T-helper 2 cell treated with Interferon-gamma antibody and Interleukin-4, amounts not matched to agents 100 ng/mL and 5 ng/mL, for 36 hours (primary cell): Measurements from ENCODE around the gene PCBP3. TPM values are rescaled to one million over a fixed set of nuclear protein-coding genes. Genes with fewer than 3 reads are reported as not detected.

ENCODE experiments used
- intact Hi-C: fragments of 100-400 bp; cut with micrococcal nuclease; formaldehyde crosslinking; loops from one replicate; pipeline ENCODE4 v1.15.1; 2023
- total RNA-seq: library from RNA; stranded (reverse); gene quantifications from 2 replicates; pipeline ENCODE4 v1.2.3, GENCODE V29; 2022

Gene PCBP3
- total RNA-seq, 1 donor from 2014 or later = 5.1 TPM

- intact Hi-C loops = no loop called here
Measured at GRCh38 chr21:45900034-45900868, 256.7 kb downstream of the PCBP3 start.

GRCh38 chr21:45901061-45901690, 257.7 kb downstream of the PCBP3 start:
- intact Hi-C loops = no loop called here

- intact Hi-C loops = no loop called here
Measured at GRCh38 chr21:45902292-45902995, 258.9 kb downstream of the PCBP3 start.

- intact Hi-C loops = no loop called here
Measured at GRCh38 chr21:45905196-45905595, 261.7 kb downstream of the PCBP3 start.

- intact Hi-C loops = no loop called here
Measured at GRCh38 chr21:45906196-45906805, 262.8 kb downstream of the PCBP3 start.

- intact Hi-C loops = no loop called here
Measured at GRCh38 chr21:45906859-45907258, 263.3 kb downstream of the PCBP3 start.

GRCh38 chr21:45908536-45909237, 265.2 kb downstream of the PCBP3 start:
- intact Hi-C loops = no loop called here

GRCh38 chr21:45909238-45909988, 265.9 kb downstream of the PCBP3 start:
- intact Hi-C loops = no loop called here

GRCh38 chr21:45910155-45910547, 266.6 kb downstream of the PCBP3 start:
- intact Hi-C loops = no loop called here

GRCh38 chr21:45910548-45911221, 267.2 kb downstream of the PCBP3 start:
- intact Hi-C loops = no loop called here

- intact Hi-C loops = no loop called here
Measured at GRCh38 chr21:45911806-45912325, 268.3 kb downstream of the PCBP3 start.

GRCh38 chr21:45912611-45913417, 269.3 kb downstream of the PCBP3 start:
- intact Hi-C loops = no loop called here

GRCh38 chr21:45913418-45913765, 269.9 kb downstream of the PCBP3 start:
- intact Hi-C loops = no loop called here

- intact Hi-C loops = no loop called here
Measured at GRCh38 chr21:45913886-45914285, 270.4 kb downstream of the PCBP3 start.

GRCh38 chr21:45914321-45914845, 270.9 kb downstream of the PCBP3 start:
- intact Hi-C loops = no loop called here

GRCh38 chr21:45916011-45916840, 272.7 kb downstream of the PCBP3 start:
- intact Hi-C loops = no loop called here

GRCh38 chr21:45917241-45917640, 273.7 kb downstream of the PCBP3 start:
- intact Hi-C loops = no loop called here

- intact Hi-C loops = no loop called here
Measured at GRCh38 chr21:45918011-45918410, 274.5 kb downstream of the PCBP3 start.
